Trophoblast cell (in vitro differentiated cells and primary cell): ENCODE measurements around the gene VAT1L.
A peak's percentile ranks its signal among the peaks of the same experiment; 100 is the strongest.

Experiments
- DNase-seq, 2 donors: peaks; one replicate each; pipeline ENCODE4 v3.0.0-alpha.2; 2016
- H2AFZ ChIP-seq: 2 replicates; pipeline ENCODE4 v1.6.1; 2013; ENCODE audit warnings: low read length, moderate library complexity, mild to moderate bottlenecking; ENCODE audit not compliant: insufficient read depth, poor library complexity
- H2AK5ac ChIP-seq: 2 replicates; pipeline ENCODE4 v1.6.1; 2013; ENCODE audit warnings: mild to moderate bottlenecking, low read length
- H2BK120ac ChIP-seq: 2 replicates; pipeline ENCODE4 v1.6.1; 2013; ENCODE audit warnings: low read length, mild to moderate bottlenecking, moderate library complexity; ENCODE audit not compliant: insufficient read depth, poor library complexity
- H2BK12ac ChIP-seq: 2 replicates; pipeline ENCODE4 v1.6.1; 2013; ENCODE audit warnings: mild to moderate bottlenecking, low read length, moderate library complexity
- H2BK5ac ChIP-seq: 2 replicates; pipeline ENCODE4 v1.6.1; 2013; ENCODE audit warnings: low read length, low read depth, moderate library complexity, mild to moderate bottlenecking; ENCODE audit not compliant: poor library complexity
- H3K14ac ChIP-seq: 2 replicates; pipeline ENCODE4 v1.6.1; 2013; ENCODE audit warnings: mild to moderate bottlenecking, low read length
- H3K18ac ChIP-seq: 2 replicates; pipeline ENCODE4 v1.6.1; 2013; ENCODE audit warnings: mild to moderate bottlenecking, low read length
- H3K23ac ChIP-seq: 2 replicates; pipeline ENCODE4 v1.6.1; 2013; ENCODE audit warnings: low read length
- H3K27ac ChIP-seq: 2 replicates; pipeline ENCODE4 v1.5.1; 2013; ENCODE audit warnings: low read depth, mild to moderate bottlenecking, inconsistent platforms, low read length, moderate library complexity
- H3K27me3 ChIP-seq: 2 replicates; pipeline ENCODE4 v1.6.1; 2013; ENCODE audit warnings: inconsistent platforms, mild to moderate bottlenecking, low read length, moderate library complexity; ENCODE audit not compliant: insufficient read depth
- H3K36me3 ChIP-seq, 2 experiments: 1 replicate in 1 of 2; 2 replicates in 1 of 2; pipeline ENCODE4 v1.6.1; 2013; ENCODE audit warnings: low read length in 2 of 2, mild to moderate bottlenecking in 2 of 2, moderate library complexity in 1 of 2; ENCODE audit not compliant: insufficient read depth in 2 of 2, control insufficient read depth in 1 of 2
- H3K4ac ChIP-seq: 2 replicates; pipeline ENCODE4 v1.6.1; 2013; ENCODE audit warnings: low read depth, mild to moderate bottlenecking, low read length, moderate library complexity
- H3K4me1 ChIP-seq, 2 experiments: 1 replicate in 1 of 2; 2 replicates in 1 of 2; pipeline ENCODE4 v1.6.1; 2013; ENCODE audit warnings: low read length in 2 of 2, mild to moderate bottlenecking in 2 of 2, moderate library complexity in 1 of 2; ENCODE audit not compliant: insufficient read depth in 2 of 2, control insufficient read depth in 1 of 2
- H3K4me2 ChIP-seq: 2 replicates; pipeline ENCODE4 v1.6.1; 2013; ENCODE audit warnings: inconsistent platforms, mild to moderate bottlenecking, low read length, moderate library complexity
- H3K4me3 ChIP-seq: 2 replicates; pipeline ENCODE4 v1.5.1; 2013; ENCODE audit warnings: mild to moderate bottlenecking, low read depth, low read length, inconsistent platforms
- H3K79me1 ChIP-seq: one replicate; pipeline ENCODE4 v1.6.1; 2013; ENCODE audit warnings: low read length
- H3K79me2 ChIP-seq: 2 replicates; pipeline ENCODE4 v1.6.1; 2013; ENCODE audit warnings: low read length, mild to moderate bottlenecking; ENCODE audit not compliant: control insufficient read depth, insufficient read depth, poor library complexity
- H3K9ac ChIP-seq: 2 replicates; pipeline ENCODE4 v1.6.1; 2013; ENCODE audit warnings: mild to moderate bottlenecking, low read length
- H3K9me3 ChIP-seq: 2 replicates; pipeline ENCODE4 v1.6.1; 2013; ENCODE audit warnings: low read depth, mild to moderate bottlenecking, control low read depth, inconsistent platforms, low read length; ENCODE audit not compliant: insufficient read depth
- H4K12ac ChIP-seq: 2 replicates; pipeline ENCODE4 v1.6.1; 2013; ENCODE audit warnings: low read depth, mild to moderate bottlenecking, low read length, moderate library complexity
- H4K8ac ChIP-seq: 2 replicates; pipeline ENCODE4 v1.6.1; 2013; ENCODE audit warnings: low read depth, mild to moderate bottlenecking, low read length, moderate library complexity
- H4K91ac ChIP-seq: one replicate; pipeline ENCODE4 v1.6.1; 2013; ENCODE audit warnings: low read depth, mild to moderate bottlenecking, low read length, moderate library complexity
- WGBS: extraction: QIAGEN DNeasy Blood & Tissue Kit; methylation state at CpG from one replicate; pipeline ENCODE4 v1.1.7; 2013; ENCODE audit warnings: missing lambda C conversion rate; ENCODE audit not compliant: insufficient read length, insufficient coverage; ENCODE audit errors: extremely low coverage; 5-methylcytosine and 5-hydroxymethylcytosine counted together

Gene VAT1L

DNA sequence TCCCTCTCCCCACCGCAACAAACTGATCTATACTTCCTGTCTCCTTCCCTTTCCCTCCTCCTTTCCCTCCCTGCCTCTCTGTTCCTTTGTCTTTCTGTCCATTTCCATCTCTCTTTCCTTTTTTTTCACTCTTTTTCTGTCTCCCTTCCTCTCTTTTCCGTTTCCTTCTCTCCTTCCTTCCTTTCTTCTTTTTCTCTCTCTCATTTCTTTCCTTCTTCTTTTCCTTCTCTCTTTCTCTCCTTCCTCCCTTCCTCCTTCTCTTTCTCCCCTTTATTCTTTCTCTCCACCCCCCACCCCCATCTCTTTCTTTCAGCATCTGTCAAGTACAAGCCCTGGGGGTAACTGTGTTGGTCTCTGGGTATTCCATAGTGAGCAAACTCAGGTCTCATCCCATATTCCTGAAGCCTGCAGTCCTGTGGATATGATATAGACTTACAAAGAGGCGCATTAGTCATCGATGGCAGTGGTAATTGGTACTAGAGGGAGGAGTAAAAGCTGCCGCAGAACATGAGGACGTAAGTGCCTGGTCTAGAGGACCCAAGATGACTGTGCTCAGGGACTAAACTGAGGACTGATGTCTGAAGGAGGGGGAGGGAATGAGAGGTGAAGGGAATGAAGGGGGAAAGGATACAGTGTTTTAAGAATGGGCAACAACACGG is 50.4 kb downstream of the VAT1L start:
- WGBS, result no CpG with 5 or more reads among the region's 7 CpGs
- peak overlapping the region; percentile 60 for H3K14ac ChIP-seq
- peak overlapping the region; percentile 32 for H4K91ac ChIP-seq
- H3K4ac ChIP-seq, result peak overlapping the region; percentile 33
- H3K9me3 ChIP-seq, result no peaks in the 10 kb centered on the region
- no peak overlapping the region for H3K9ac ChIP-seq
- H3K79me1 ChIP-seq, result peaks cover 10% of the 10 kb centered on the region
- no peak for DNase-seq
- no peak overlapping the region for H3K4me3 ChIP-seq
- no peak overlapping the region for H2AK5ac ChIP-seq
- H3K27ac ChIP-seq, result no peak overlapping the region
- H4K8ac ChIP-seq, result no peak overlapping the region
- H3K27me3 ChIP-seq, result no peaks in the 10 kb centered on the region
- no peak overlapping the region for H4K12ac ChIP-seq
- no peak overlapping the region for H2BK120ac ChIP-seq
- H3K23ac ChIP-seq, result no peak overlapping the region
- H3K4me2 ChIP-seq, result no peak overlapping the region
- no peaks in the 10 kb centered on the region for H3K79me2 ChIP-seq
- no peak overlapping the region for H2BK5ac ChIP-seq
- no peak overlapping the region for H2AFZ ChIP-seq
- no peaks in the 10 kb centered on the region for H3K36me3 ChIP-seq
- peak overlapping the region; percentile 33 for H3K18ac ChIP-seq
- peaks cover 8 to 14% of the 10 kb centered on the region in 2 experiments for H3K4me1 ChIP-seq
- peak overlapping the region; percentile 79 for H2BK12ac ChIP-seq

DNA sequence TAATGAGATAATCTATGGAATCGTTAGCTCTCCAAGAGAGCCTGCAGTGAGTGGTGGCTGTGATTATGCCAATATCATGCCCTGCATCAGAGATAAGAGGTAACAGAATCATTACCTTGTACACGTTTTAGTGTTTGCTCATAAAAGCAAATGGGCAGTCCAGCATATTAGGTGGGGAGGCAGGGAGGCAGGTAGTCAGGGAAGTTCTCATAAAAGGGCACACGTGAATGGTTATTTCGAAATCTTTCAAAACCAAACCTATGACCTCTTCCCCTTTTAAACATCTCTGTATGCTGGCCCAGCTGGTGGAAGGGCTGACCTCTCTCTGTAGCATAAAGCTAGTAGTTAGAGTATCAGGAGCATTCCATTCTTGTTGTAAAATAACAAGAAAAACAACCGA is 51.7 kb downstream of the VAT1L start:
- Histone ChIP-seq H3K9ac (no peak overlapping the region), H2BK120ac (no peak overlapping the region), H3K4ac (no peak overlapping the region), H3K4me2 (no peak overlapping the region), H4K8ac (no peak overlapping the region), H2BK5ac (no peak overlapping the region), H3K9me3 (no peaks in the 10 kb centered on the region), H3K23ac (no peak overlapping the region), H3K79me2 (no peaks in the 10 kb centered on the region), H3K36me3 (no peaks in the 10 kb centered on the region), H2BK12ac (no peak overlapping the region), H2AK5ac (no peak overlapping the region), H4K91ac (no peak overlapping the region), H3K4me3 (no peak overlapping the region), H3K27me3 (no peaks in the 10 kb centered on the region), H3K18ac (no peak overlapping the region), H3K27ac (no peak overlapping the region), H2AFZ (no peak overlapping the region), H3K79me1 (peaks cover 5% of the 10 kb centered on the region), H3K4me1 (peaks cover 3 to 8% of the 10 kb centered on the region in 2 experiments), H4K12ac (no peak overlapping the region), H3K14ac (no peak overlapping the region)
- WGBS, result no CpG with 5 or more reads among the region's 5 CpGs
- DNase-seq, result no peak

- Histone ChIP-seq H3K18ac (no peak overlapping the region), H4K12ac (no peak overlapping the region), H2AK5ac (no peak overlapping the region), H3K4me1 (peaks cover 3 to 6% of the 10 kb centered on the region in 2 experiments), H3K9me3 (no peaks in the 10 kb centered on the region), H3K4ac (no peak overlapping the region), H3K14ac (no peak overlapping the region), H3K79me2 (no peaks in the 10 kb centered on the region), H2BK12ac (no peak overlapping the region), H3K36me3 (no peaks in the 10 kb centered on the region), H4K8ac (no peak overlapping the region), H2BK120ac (no peak overlapping the region), H3K9ac (no peak overlapping the region), H3K79me1 (peaks cover 5% of the 10 kb centered on the region), H3K27ac (no peak overlapping the region), H4K91ac (no peak overlapping the region), H3K4me2 (no peak overlapping the region), H3K27me3 (no peaks in the 10 kb centered on the region), H3K4me3 (no peak overlapping the region), H2BK5ac (no peak overlapping the region), H2AFZ (no peak overlapping the region), H3K23ac (no peak overlapping the region)
- WGBS, result no CpG with 5 or more reads among the region's 6 CpGs
- DNase-seq, result no peak
These were observed 52.5 kb downstream of the VAT1L start for GRCh38 chr16:77840673-77841501.

GRCh38 chr16:77841502-77841763 is 53.1 kb downstream of the VAT1L start:
- Histone ChIP-seq H2BK12ac (no peak overlapping the region), H3K4me3 (no peak overlapping the region), H3K4ac (no peak overlapping the region), H3K9me3 (no peaks in the 10 kb centered on the region), H3K4me1 (peaks cover 3 to 6% of the 10 kb centered on the region in 2 experiments), H2BK120ac (no peak overlapping the region), H3K27me3 (no peaks in the 10 kb centered on the region), H3K79me1 (peaks cover 5% of the 10 kb centered on the region), H3K27ac (no peak overlapping the region), H3K9ac (no peak overlapping the region), H3K4me2 (no peak overlapping the region), H4K8ac (no peak overlapping the region), H4K12ac (no peak overlapping the region), H4K91ac (no peak overlapping the region), H3K23ac (no peak overlapping the region), H3K14ac (no peak overlapping the region), H3K79me2 (no peaks in the 10 kb centered on the region), H2AFZ (no peak overlapping the region), H3K18ac (no peak overlapping the region), H2BK5ac (no peak overlapping the region), H2AK5ac (no peak overlapping the region), H3K36me3 (no peaks in the 10 kb centered on the region)
- no peak for DNase-seq
- WGBS, result no CpG with 5 or more reads among the region's 3 CpGs
